ENCODE results near the gene ZNF579. TPM values are rescaled to one million over a fixed set of nuclear protein-coding genes. Genes with fewer than 3 reads are reported as not detected.

ZNF579 gene
- total and polyA plus RNA-seq, 2 of the 8 experiments (the other 6 are each of a cell fraction or from before 2014, with no cell fraction given): 10.0 to 18.9 TPM

- Histone ChIP-seq H3K79me2 (ENCODE audit: control insufficient read depth in 1 of 2, insufficient read depth in 2 of 2, low read length in 2 of 2) (no peaks in the 10 kb centered on the region), H2BK5ac (ENCODE audit: low read depth, low read length) (peak within 1 kb of the TSS; percentile 44; the same call in 1 of the 2 replicates), H2BK120ac (replicated peaks; ENCODE audit: low read depth, low read length) (no peak within 1 kb of the TSS), H3K27me3 (replicated peaks in 1 of 4; ENCODE audit: control insufficient read depth in 3 of 4, extremely low read depth in 1 of 4, insufficient read depth in 3 of 4, low read length in 3 of 4) (no peaks in the 10 kb centered on the region; a peak in 3 of 7 replicates), H3K9me3 (ENCODE audit: insufficient read depth in 2 of 2, low read depth in 1 of 2, low read length in 1 of 2) (no peaks in the 10 kb centered on the region), H3K18ac (ENCODE audit: extremely low read depth, low read length) (peak within 1 kb of the TSS; percentile 60), H3K56ac (replicated peaks; ENCODE audit: insufficient read length, low read depth, low read length) (no peak within 1 kb of the TSS), H4K8ac (ENCODE audit: extremely low read depth, insufficient read depth, low read length) (no peak within 1 kb of the TSS; the same call in 1 of the 2 replicates), H2AFZ (ENCODE audit: low read length) (no peak within 1 kb of the TSS), H3K36me3 (ENCODE audit: control insufficient read depth in 2 of 4, insufficient read depth in 4 of 4, low read length in 3 of 4) (no peaks in the 10 kb centered on the region), H4K20me1 (replicated peaks in 1 of 2; ENCODE audit: control insufficient read depth in 1 of 2, insufficient read depth in 2 of 2, low read length in 2 of 2) (peaks cover 0 to 2% of the 10 kb centered on the region in 2 experiments), H3K23me2 (ENCODE audit: low read depth, low read length) (peaks cover 19% of the 10 kb centered on the region; the same call in 1 of the 2 replicates), H3K79me1 (ENCODE audit: low read depth, low read length) (no peaks in the 10 kb centered on the region), H3K23ac (ENCODE audit: insufficient read length) (no peak within 1 kb of the TSS), H3K27ac (ENCODE audit: low read depth, low read length) (no peak within 1 kb of the TSS), H2BK20ac (ENCODE audit: low read length) (peak within 1 kb of the TSS; percentile 90; the same call in 1 of the 2 replicates), H3K4me2 (ENCODE audit: insufficient read depth in 1 of 2, low read depth in 2 of 2, low read length in 2 of 2) (0 out of 4 replicates have a peak within 1 kb of the TSS, but pooled peaks of 1 of the 2 experiments have one; percentile 17), H3K9ac (replicated peaks in 1 of 4; ENCODE audit: extremely low read depth in 1 of 4, low read depth in 3 of 4, low read length in 3 of 4) (peak within 1 kb of the TSS in 1 of 4 experiments; percentile 22; a peak in 1 of 7 replicates), H4K5ac (ENCODE audit: insufficient read length, low read depth, low read length) (no peak within 1 kb of the TSS), H2BK15ac (ENCODE audit: low read length) (peak within 1 kb of the TSS; percentile 92; the same call in 1 of the 2 replicates), H2AK5ac (ENCODE audit: low read depth, low read length) (0 out of 2 replicates have a peak within 1 kb of the TSS, but pooled peaks have one; percentile 26), H4K91ac (replicated peaks; ENCODE audit: insufficient read length, low read length) (peak within 1 kb of the TSS; percentile 76), H3K4ac (replicated peaks; ENCODE audit: insufficient read length, low read depth, low read length) (no peak within 1 kb of the TSS), H2BK12ac (ENCODE audit: low read depth, low read length) (peak within 1 kb of the TSS; percentile 86; the same call in 1 of the 2 replicates), H3K14ac (ENCODE audit: insufficient read length) (no peak within 1 kb of the TSS), H3K4me1 (replicated peaks in 1 of 4; ENCODE audit: control insufficient read depth in 3 of 4, insufficient read depth in 4 of 4, low read length in 3 of 4) (peaks cover 0 to 19% (median 12%) of the 10 kb centered on the region in 4 experiments; a peak in 6 of 7 replicates), H3K4me3 (ENCODE audit: extremely low read depth in 1 of 4, insufficient read depth in 2 of 4, low read depth in 3 of 4, low read length in 4 of 4) (no peak within 1 kb of the TSS)
- WGBS, 2 experiments (ENCODE audit: extremely low coverage in 1 of 2, insufficient coverage in 1 of 2, insufficient read length in 1 of 2, insufficient replicate concordance in 2 of 2, low coverage in 1 of 2, low lambda C conversion rate in 2 of 2, missing lambda C conversion rate in 1 of 2): 85% methylated on average over 10 of the region's 10 CpGs; no CpG with 5 or more reads in 1 of the 2 experiments
- CTCF ChIA-PET (ENCODE audit: partially characterized antibody): interaction anchor here (0.8 to 0.9 kb wide), 2 partner anchors 42 to 61 kb away, joined by 3 to 4 read pairs; partner anchors contain the start of gene ZNF865
- DNase-seq (ENCODE audit: low read depth in 1 of 2, low spot score in 2 of 2): no peak
- TF ChIP-seq TCF12 (IDR thresholded peaks at IDR 0.05; ENCODE audit: low read depth, low read length): no peak
- no peak for TF ChIP-seq PHF8 (conservative IDR thresholded peaks at IDR 0.05; ENCODE audit: low read depth, low read length)
- POLR2A ChIA-PET (ENCODE audit: partially characterized antibody): interaction anchor here (1.5 to 1.6 kb wide), 2 partner anchors 69 to 80 kb away, joined by 5 to 6 read pairs; partner anchors contain the start of gene ZNF628
- FAIRE-seq: no peak
These were observed 35.2 kb downstream of the ZNF579 start, which contains the start of gene SBK3 for GRCh38 chr19:55545443-55545842. TSS of gene SBK3 (minus strand) at chr19:55545543. CDS start at chr19:55545543, 0 bp downstream.

Measured in H1 (cell line).